ENCODE measurements around the gene STARD8. TPM values are rescaled to one million over a fixed set of nuclear protein-coding genes. Genes with fewer than 3 reads are reported as not detected.

The STARD8 gene
- total RNA-seq, 1 experiment from 2014 or later = 0.91 TPM

- CTCF ChIA-PET = no interaction called here
- no peak overlapping the region for H3K4me3 ChIP-seq (ENCODE audit: low read length)
- ATAC-seq = no peak
Observed at GRCh38 chrX:68631336-68631735, 16.1 kb upstream of the STARD8 start.

GRCh38 chrX:68632491-68632890 lies 15.0 kb upstream of the STARD8 start:
- CTCF ChIA-PET = no interaction called here
- Histone ChIP-seq H3K9me3 (ENCODE audit: low read length) (no peaks in the 10 kb centered on the region), H3F3A (ENCODE audit: low read length, unreplicated experiment) (no peaks in the 10 kb centered on the region), H2AFZ (ENCODE audit: low read length) (no peak overlapping the region), H3K9ac (ENCODE audit: low read length) (no peak overlapping the region), H3K27ac (ENCODE audit: low read length) (no peak overlapping the region), H3K4me2 (ENCODE audit: low read length) (no peak overlapping the region), H3K4me3 (ENCODE audit: low read length) (no peak overlapping the region), H3K36me3 (ENCODE audit: low read depth, low read length) (no peaks in the 10 kb centered on the region), H3K9me2 (replicated peaks; ENCODE audit: low read length) (no peaks in the 10 kb centered on the region), H3K79me2 (ENCODE audit: low read length) (no peaks in the 10 kb centered on the region), H3K4me1 (ENCODE audit: insufficient read depth, low read length) (no peaks in the 10 kb centered on the region), H4K20me1 (ENCODE audit: low read length) (no peaks in the 10 kb centered on the region), H3K27me3 (ENCODE audit: low read length) (no peaks in the 10 kb centered on the region)
- intact Hi-C loops (cut with micrococcal nuclease) = no loop called here
- TF ChIP-seq EZH2phosphoT487 (IDR thresholded peaks at IDR 0.05; ENCODE audit: borderline replicate concordance, low read length) (no peak), CTCF (conservative IDR thresholded peaks at IDR 0.05; ENCODE audit: low read depth, low read length) (no peak), EZH2 (IDR thresholded peaks at IDR 0.05; ENCODE audit: low read length, unreplicated experiment) (no peak)
- BruUV-seq (replicated peaks) = no TSS peak
- DNase-seq = no peak
- ATAC-seq = no peak
- POLR2A ChIA-PET (ENCODE audit: unreplicated experiment) = no interaction called here

More at GRCh38 chrX:68631336-68631735, 16.1 kb upstream of the STARD8 start:
- Histone ChIP-seq H3K36me3 (ENCODE audit: low read depth, low read length) (no peaks in the 10 kb centered on the region), H3K4me1 (ENCODE audit: insufficient read depth, low read length) (no peaks in the 10 kb centered on the region), H3F3A (ENCODE audit: low read length, unreplicated experiment) (no peaks in the 10 kb centered on the region), H2AFZ (ENCODE audit: low read length) (no peak overlapping the region), H3K79me2 (ENCODE audit: low read length) (no peaks in the 10 kb centered on the region), H4K20me1 (ENCODE audit: low read length) (no peaks in the 10 kb centered on the region), H3K9me3 (ENCODE audit: low read length) (no peaks in the 10 kb centered on the region), H3K9ac (ENCODE audit: low read length) (no peak overlapping the region), H3K4me2 (ENCODE audit: low read length) (no peak overlapping the region), H3K27me3 (ENCODE audit: low read length) (no peaks in the 10 kb centered on the region), H3K9me2 (replicated peaks; ENCODE audit: low read length) (no peaks in the 10 kb centered on the region), H3K27ac (ENCODE audit: low read length) (no peak overlapping the region)
- POLR2A ChIA-PET (ENCODE audit: unreplicated experiment) = no interaction called here
- TF ChIP-seq CTCF (conservative IDR thresholded peaks at IDR 0.05; ENCODE audit: low read depth, low read length) (no peak), EZH2phosphoT487 (IDR thresholded peaks at IDR 0.05; ENCODE audit: borderline replicate concordance, low read length) (no peak)
- BruUV-seq (replicated peaks) = no TSS peak
- no peak for DNase-seq
- intact Hi-C loops (cut with micrococcal nuclease) = no loop called here

- intact Hi-C loops (cut with micrococcal nuclease) = no loop called here
- CTCF ChIA-PET = no interaction called here
- ATAC-seq = no peak
Observed at GRCh38 chrX:68633981-68634380, 13.5 kb upstream of the STARD8 start.

More at GRCh38 chrX:68633981-68634380, 13.5 kb upstream of the STARD8 start:
- no TSS peak for BruUV-seq (replicated peaks)
- Histone ChIP-seq H3K4me2 (ENCODE audit: low read length) (no peak overlapping the region), H3K4me3 (ENCODE audit: low read length) (no peak overlapping the region), H3K36me3 (ENCODE audit: low read depth, low read length) (no peaks in the 10 kb centered on the region), H3K27ac (ENCODE audit: low read length) (no peak overlapping the region), H3K79me2 (ENCODE audit: low read length) (no peaks in the 10 kb centered on the region), H2AFZ (ENCODE audit: low read length) (no peak overlapping the region), H3K9me3 (ENCODE audit: low read length) (no peaks in the 10 kb centered on the region), H3K4me1 (ENCODE audit: insufficient read depth, low read length) (no peaks in the 10 kb centered on the region), H3K9me2 (replicated peaks; ENCODE audit: low read length) (no peaks in the 10 kb centered on the region), H3F3A (ENCODE audit: low read length, unreplicated experiment) (no peaks in the 10 kb centered on the region), H3K27me3 (ENCODE audit: low read length) (no peaks in the 10 kb centered on the region), H3K9ac (ENCODE audit: low read length) (no peak overlapping the region), H4K20me1 (ENCODE audit: low read length) (no peaks in the 10 kb centered on the region)
- no peak for DNase-seq
- TF ChIP-seq EZH2phosphoT487 (IDR thresholded peaks at IDR 0.05; ENCODE audit: borderline replicate concordance, low read length) (no peak), CTCF (conservative IDR thresholded peaks at IDR 0.05; ENCODE audit: low read depth, low read length) (no peak), EZH2 (IDR thresholded peaks at IDR 0.05; ENCODE audit: low read length, unreplicated experiment) (no peak)
- POLR2A ChIA-PET (ENCODE audit: unreplicated experiment) = no interaction called here

Data from PC-3 (cell line).